Measurements from ENCODE around the gene ARHGAP18. TPM values are rescaled to one million over a fixed set of nuclear protein-coding genes. Genes with fewer than 3 reads are reported as not detected.

The ARHGAP18 gene
- polyA plus RNA-seq, 3 donors from 2014 or later, result 4.2 to 9.9 (median 6.7) TPM

DNA sequence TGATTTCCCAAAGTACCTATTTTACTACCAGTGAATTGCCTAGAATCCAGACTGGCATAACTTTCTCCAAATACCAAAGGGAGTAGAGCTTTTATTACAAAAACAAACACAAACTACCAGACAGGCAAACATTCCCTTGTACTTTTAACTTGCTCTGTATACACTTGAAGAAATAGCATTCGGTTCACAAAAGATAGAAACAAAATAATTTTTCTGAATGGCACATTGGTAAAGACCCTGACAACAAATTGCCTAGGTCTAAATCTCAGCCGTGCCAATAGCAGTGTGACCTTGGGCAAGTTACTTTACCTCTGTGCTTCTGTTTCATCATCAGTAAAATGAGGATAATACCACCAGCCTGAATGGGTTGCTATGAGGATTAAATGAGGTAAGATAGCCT, 15.9 kb downstream of the ARHGAP18 start:
- H3K27me3 Mint-ChIP-seq (ENCODE audit: low read depth in 3 of 3), result no peaks in the 10 kb centered on the region
- DNase-seq, result no peak
- H3K27ac Mint-ChIP-seq, result no peak overlapping the region
- H3K36me3 Mint-ChIP-seq, result peaks cover 0 to under 1% (median 0%) of the 10 kb centered on the region in 3 donors
- no peaks in the 10 kb centered on the region for H3K9me3 Mint-ChIP-seq
- peaks cover 34 to 37% of the 10 kb centered on the region in 2 donors for H3K4me1 Mint-ChIP-seq
- H3K4me3 Mint-ChIP-seq, result no peak overlapping the region

DNA sequence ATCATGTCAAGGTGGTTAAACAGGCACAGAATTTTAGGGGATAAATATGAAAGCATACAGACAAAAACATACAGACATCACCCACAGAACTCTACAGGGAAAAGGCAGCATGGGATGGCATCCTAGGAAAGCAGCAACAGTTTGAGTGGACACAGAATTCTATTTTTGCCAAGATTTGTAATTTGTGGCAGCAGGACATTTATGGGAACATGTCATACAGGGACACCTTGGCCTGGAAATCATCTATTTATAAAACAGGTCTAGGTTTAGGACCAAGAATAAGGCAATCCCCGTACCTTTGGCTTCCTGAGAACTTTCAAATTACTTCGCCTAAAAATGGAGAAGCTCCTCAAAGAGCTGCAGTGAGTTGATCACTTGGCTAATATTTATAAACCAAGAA, 17.5 kb downstream of the ARHGAP18 start:
- H3K9me3 Mint-ChIP-seq, result no peaks in the 10 kb centered on the region
- no peaks in the 10 kb centered on the region for H3K27me3 Mint-ChIP-seq (ENCODE audit: low read depth in 3 of 3)
- peak overlapping the region in 1 of 6 donors; percentile 60 for H3K27ac Mint-ChIP-seq
- H3K4me1 Mint-ChIP-seq, result peaks cover 48% of the 10 kb centered on the region in 2 donors
- DNase-seq, result no peak
- H3K4me3 Mint-ChIP-seq, result no peak overlapping the region
- H3K36me3 Mint-ChIP-seq, result no peaks in the 10 kb centered on the region

DNA sequence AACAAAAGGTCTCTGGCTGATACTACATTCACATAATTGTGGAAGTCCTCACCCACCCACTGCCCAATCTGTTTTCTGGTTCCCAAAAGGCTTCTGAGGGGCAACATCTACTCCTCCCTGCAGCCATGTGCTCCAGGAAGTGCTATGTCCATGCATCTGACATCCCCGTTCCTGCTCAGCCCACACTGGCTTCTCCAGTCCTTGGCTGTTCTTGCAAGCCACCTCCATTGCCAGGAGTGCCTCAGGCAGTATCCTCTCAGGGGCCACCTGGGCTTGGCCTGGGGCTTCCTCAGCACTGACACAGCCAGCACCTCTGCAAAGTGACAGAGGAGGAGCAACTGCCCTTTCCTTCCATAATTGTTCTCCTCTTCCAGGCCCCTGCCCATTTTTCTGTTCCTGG, 18.3 kb downstream of the ARHGAP18 start:
- Mint-ChIP-seq H3K27ac (peak overlapping the region in 3 of 6 donors; percentile 17 to 60 (median 17)), H3K4me1 (peaks cover 55 to 56% of the 10 kb centered on the region in 2 donors), H3K4me3 (peak overlapping the region in 1 of 5 donors; percentile 12), H3K27me3 (ENCODE audit: low read depth in 3 of 3) (no peaks in the 10 kb centered on the region), H3K36me3 (no peaks in the 10 kb centered on the region), H3K9me3 (no peaks in the 10 kb centered on the region)
- no peak for DNase-seq

DNA sequence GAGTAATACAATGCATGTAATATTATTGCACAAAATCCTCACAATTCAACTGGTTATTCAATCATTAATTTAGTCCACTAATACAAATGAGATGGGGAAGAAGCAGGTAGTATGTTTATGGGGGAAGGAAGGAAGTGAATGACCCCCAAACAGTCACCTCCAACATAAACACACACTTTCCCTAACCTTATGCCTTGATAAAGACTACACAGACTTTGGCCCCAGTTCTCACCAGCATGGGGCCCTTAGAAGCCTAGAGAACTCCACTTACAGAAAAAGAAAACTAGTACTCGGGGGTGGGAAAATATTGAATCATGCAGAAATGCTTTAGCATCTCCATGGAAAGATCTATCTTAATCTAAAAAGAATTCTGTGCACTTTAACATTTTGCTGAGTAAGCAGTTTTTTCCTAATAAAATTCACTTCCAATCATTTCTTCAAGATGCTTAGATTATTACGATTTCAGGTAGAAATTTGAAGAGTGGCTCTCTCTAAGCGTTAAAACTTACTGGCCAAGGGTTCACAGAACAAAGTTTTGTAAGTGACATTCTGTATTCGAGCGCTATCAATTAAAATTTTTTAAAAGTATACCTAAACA, 18.8 kb downstream of the ARHGAP18 start:
- DNase-seq, result no peak
- Mint-ChIP-seq H3K27me3 (ENCODE audit: low read depth in 3 of 3) (no peaks in the 10 kb centered on the region), H3K36me3 (no peaks in the 10 kb centered on the region), H3K4me3 (no peak overlapping the region), H3K4me1 (peaks cover 60 to 61% of the 10 kb centered on the region in 2 donors), H3K27ac (peak overlapping the region in 1 of 6 donors; percentile 17), H3K9me3 (no peaks in the 10 kb centered on the region)

DNA sequence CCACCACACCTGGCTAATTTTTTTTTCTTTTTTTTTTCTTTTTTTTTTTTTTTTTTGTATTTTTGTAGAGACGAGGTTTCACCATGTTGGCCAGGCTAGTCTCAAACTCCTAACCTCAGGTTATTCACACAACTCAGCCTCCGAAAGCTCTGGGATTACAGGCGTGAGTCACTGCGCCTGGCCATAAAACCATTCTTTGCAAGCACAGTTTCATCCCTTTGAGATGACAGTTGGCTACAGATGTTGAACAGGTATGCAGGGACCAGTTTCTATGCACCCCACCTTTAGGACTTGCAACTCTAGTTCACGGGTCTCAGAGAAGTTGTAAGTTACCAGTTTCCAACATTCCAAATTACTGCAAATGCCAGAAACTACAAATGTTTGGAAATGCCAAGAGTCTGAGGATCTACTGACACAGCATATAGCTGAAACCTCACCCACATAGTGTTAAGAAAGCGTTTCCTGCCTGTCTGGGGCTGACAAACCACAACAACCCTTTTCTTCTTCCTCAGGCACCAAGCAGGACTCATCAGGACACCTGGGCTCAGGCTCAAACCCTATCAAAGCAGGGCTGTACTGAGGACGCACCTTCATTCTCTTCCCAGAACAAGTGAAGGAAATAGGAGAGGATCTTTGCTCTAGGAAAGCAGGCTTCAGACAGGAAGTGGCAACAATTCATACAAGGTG, 22.9 kb downstream of the ARHGAP18 start:
- no peaks in the 10 kb centered on the region for H3K36me3 Mint-ChIP-seq

DNA sequence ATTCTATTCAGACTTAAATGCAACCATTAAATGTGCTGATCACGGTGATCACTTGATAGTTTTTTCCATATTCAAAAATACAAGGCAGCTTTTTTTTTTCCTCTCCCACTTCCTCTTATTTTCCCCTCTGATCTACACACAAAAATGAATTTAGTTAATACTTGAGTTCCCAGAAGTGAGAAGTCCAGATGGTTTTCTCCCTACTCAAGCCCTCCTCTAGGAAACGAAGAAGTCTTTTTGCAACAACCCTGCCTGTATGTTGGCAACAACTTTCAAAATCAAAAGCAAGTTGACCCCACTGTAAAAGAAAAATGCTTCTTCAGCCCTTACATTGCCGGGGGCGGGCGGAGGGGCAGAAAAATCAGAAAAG, 24.3 kb downstream of the ARHGAP18 start:
- H3K9me3 Mint-ChIP-seq, result no peaks in the 10 kb centered on the region
- H3K36me3 Mint-ChIP-seq, result no peaks in the 10 kb centered on the region
- peak overlapping the region in 4 of 6 donors; percentile 22 to 81 (median 65) for H3K27ac Mint-ChIP-seq

More for the DNA sequence above, 22.9 kb downstream of the ARHGAP18 start:
- Mint-ChIP-seq H3K9me3 (no peaks in the 10 kb centered on the region), H3K4me1 (peaks cover 77 to 78% of the 10 kb centered on the region in 2 donors), H3K27ac (peak overlapping the region; percentile 49 to 80 (median 78)), H3K27me3 (ENCODE audit: low read depth in 3 of 3) (no peaks in the 10 kb centered on the region), H3K4me3 (peak overlapping the region; percentile 55 to 69 (median 61))
- DNase-seq, result peak; percentile 69 to 75 (median 70)

DNA sequence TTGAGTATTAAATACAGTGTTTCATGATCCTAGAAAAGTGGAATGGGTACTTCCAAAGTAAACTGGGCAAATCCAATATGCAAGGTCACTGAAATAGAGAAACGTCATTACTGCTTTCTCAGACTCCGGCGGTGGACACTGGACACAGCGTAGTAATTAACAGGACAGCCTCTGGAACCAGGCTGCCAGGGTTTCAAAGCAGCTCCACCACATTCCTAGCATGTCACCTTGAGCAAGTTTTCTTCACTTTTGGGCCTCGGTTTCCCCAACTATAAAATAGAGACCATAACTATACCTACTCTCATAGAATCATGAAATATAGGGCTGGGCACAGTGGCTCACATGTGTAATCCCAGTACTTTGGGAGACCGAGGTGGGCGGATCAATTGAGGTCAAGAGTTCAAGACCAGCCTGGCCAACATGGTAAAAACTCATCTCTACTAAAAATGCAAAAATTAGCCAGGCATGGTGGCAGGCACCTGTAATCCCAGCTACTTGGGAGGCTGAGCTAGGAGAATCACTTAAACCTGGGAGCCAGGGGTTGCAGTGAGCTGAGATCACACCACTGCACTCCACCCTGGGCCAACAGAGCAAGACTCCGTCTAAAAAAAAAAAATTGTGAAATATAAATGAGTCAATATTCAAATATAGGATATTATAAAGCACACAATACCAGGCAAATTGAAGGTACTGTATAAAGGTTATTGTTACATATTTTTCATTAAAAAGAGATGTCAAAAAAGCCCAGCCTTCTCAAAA, 24.9 kb downstream of the ARHGAP18 start:
- Mint-ChIP-seq H3K27me3 (ENCODE audit: low read depth in 3 of 3) (no peaks in the 10 kb centered on the region), H3K36me3 (no peaks in the 10 kb centered on the region), H3K27ac (peak overlapping the region in 4 of 6 donors; percentile 50 to 92 (median 76)), H3K9me3 (no peaks in the 10 kb centered on the region), H3K4me3 (peak overlapping the region in 4 of 5 donors; percentile 26 to 75 (median 52)), H3K4me1 (peaks cover 65 to 70% of the 10 kb centered on the region in 2 donors)
- no peak for DNase-seq

More for the DNA sequence above, 24.3 kb downstream of the ARHGAP18 start:
- DNase-seq, result no peak
- Mint-ChIP-seq H3K4me1 (peaks cover 65 to 70% of the 10 kb centered on the region in 2 donors), H3K4me3 (peak overlapping the region in 4 of 5 donors; percentile 11 to 61 (median 22)), H3K27me3 (ENCODE audit: low read depth in 3 of 3) (no peaks in the 10 kb centered on the region)

DNA sequence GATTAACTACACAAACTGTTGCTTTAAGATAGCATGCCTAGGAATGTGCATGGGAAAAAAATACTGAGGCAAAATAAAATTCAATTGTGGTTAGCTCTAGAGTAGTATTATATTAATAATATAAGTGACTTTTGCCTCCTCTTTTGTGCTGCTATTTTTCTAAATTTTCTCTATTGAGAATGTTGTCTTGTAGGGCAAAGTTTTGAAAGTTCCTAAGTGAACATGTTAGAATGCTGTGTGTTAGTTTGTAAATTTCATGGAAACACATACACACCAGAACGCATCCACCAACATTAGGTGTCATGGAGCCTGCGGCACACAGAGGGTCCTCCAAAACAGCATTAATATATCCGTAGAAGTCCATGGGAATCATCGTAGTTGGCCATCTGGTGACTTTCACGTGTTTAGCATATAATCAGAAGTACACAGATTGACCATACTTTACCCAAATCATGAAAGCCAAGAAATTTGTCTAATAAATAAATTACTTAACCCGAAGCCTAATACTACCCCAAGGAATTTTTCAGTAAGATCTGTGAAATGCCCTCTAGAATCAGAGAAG, 25.6 kb downstream of the ARHGAP18 start:
- no peak for DNase-seq
- peak overlapping the region; percentile 80 to 93 (median 91) for H3K27ac Mint-ChIP-seq
- H3K36me3 Mint-ChIP-seq, result no peaks in the 10 kb centered on the region
- H3K4me1 Mint-ChIP-seq, result peaks cover 65 to 68% of the 10 kb centered on the region in 2 donors
- H3K9me3 Mint-ChIP-seq, result no peaks in the 10 kb centered on the region
- no peaks in the 10 kb centered on the region for H3K27me3 Mint-ChIP-seq (ENCODE audit: low read depth in 3 of 3)
- peak overlapping the region; percentile 67 to 75 (median 73) for H3K4me3 Mint-ChIP-seq

DNA sequence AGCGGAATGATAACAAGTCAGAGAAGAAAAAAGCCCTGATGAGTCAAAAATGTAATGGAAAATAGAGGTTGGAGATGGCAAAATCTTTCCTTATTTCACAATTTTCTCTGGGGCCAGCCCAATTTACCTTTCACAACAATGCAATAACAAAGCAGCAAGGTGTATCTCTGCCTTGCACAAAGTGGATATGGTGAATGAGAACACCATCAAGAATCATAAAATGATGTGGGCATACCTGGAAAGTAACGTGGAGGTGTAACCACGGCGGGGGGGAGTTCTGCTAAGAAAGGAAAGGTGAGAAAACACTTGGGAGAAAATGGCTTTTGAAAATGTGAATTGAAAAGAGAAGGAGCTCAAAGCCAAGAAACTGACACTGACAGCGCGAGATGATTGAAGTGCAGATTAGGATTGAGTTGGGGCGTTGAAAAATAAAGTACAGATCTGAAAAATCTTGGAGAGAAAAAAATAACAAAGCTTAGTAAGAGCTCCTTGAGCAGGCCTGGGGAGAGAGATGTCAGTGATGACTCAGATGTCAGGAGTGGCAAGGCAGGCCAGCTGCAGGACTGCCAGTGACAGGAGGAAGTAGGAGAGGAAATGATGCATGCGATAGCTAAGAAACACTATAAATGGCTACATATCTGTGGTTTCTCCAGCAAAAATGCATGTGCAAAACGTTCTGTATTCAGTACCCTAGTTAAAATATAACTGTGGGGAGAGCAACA, 26.2 kb downstream of the ARHGAP18 start:
- peak; percentile 64 to 66 (median 64) for DNase-seq
- Mint-ChIP-seq H3K9me3 (no peaks in the 10 kb centered on the region), H3K4me3 (peak overlapping the region; percentile 67 to 75 (median 73)), H3K27ac (peak overlapping the region; percentile 80 to 93 (median 91)), H3K27me3 (ENCODE audit: low read depth in 3 of 3) (no peaks in the 10 kb centered on the region), H3K36me3 (no peaks in the 10 kb centered on the region), H3K4me1 (peaks cover 62% of the 10 kb centered on the region in 2 donors)

DNA sequence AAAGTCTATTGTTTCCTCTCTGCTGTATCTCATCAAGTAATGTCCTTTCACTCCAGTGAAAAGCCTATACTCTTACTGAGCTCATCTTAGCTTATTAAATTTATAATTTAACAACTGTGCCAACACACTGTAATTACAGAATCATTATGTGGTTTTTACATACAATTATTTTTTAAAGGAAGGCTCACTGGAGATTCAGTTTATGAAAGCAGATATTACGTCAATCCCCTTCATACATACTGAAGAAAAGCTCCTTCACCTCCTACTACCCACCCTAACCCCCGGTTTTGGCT, 28.1 kb downstream of the ARHGAP18 start:
- no peaks in the 10 kb centered on the region for H3K36me3 Mint-ChIP-seq
- H3K4me3 Mint-ChIP-seq, result no peak overlapping the region
- H3K9me3 Mint-ChIP-seq, result no peaks in the 10 kb centered on the region
- DNase-seq, result no peak
- H3K27me3 Mint-ChIP-seq (ENCODE audit: low read depth in 3 of 3), result no peaks in the 10 kb centered on the region
- H3K4me1 Mint-ChIP-seq, result peaks cover 52 to 54% of the 10 kb centered on the region in 2 donors
- peak overlapping the region in 3 of 6 donors; percentile 38 to 86 (median 82) for H3K27ac Mint-ChIP-seq

DNA sequence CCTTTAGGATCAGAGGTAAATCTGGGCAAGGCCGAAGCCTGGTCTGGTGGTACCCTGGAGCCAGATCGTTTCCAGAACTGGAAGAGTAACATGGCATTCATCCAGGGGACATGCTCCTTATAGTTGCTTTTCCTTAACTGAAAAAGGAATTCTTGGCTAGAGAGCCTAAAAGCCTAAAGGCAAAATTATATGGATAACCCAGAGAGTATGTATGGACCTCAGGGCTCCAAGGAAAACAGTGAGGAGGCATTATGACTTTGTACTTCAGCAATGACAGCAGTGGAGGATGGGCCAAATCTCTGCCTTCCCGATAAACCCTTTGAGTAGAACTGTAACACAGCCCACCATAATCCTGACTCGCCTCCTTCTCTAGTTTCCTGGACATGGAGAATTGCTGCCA, 29.3 kb downstream of the ARHGAP18 start:
- H3K4me1 Mint-ChIP-seq, result peaks cover 41 to 42% of the 10 kb centered on the region in 2 donors
- no peaks in the 10 kb centered on the region for H3K27me3 Mint-ChIP-seq (ENCODE audit: low read depth in 3 of 3)
- H3K27ac Mint-ChIP-seq, result peak overlapping the region in 1 of 6 donors; percentile 59

DNA sequence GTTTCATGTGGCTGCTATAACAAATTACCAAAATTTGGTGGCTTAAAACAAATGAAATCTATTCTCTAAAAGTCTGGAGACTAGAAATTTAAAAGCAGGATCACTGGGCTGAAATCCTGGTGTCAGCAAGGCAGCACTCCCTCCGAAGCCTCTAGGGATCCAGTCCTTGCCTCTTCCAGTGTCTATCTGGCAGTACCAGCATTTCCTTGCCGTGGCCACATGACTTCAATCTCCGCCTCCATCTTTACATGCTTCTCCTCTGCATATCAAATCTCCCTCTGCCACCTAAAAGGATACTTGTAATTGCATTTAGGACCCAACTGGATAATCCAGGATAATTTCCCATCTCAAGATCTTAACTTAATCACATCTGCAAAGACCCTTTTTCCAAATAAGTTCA, 30.2 kb downstream of the ARHGAP18 start:
- no peak overlapping the region for H3K27ac Mint-ChIP-seq
- H3K9me3 Mint-ChIP-seq, result no peaks in the 10 kb centered on the region
- peaks cover 32 to 35% of the 10 kb centered on the region in 2 donors for H3K4me1 Mint-ChIP-seq
- no peaks in the 10 kb centered on the region for H3K27me3 Mint-ChIP-seq (ENCODE audit: low read depth in 3 of 3)
- H3K36me3 Mint-ChIP-seq, result peaks cover 0 to 3% (median 0%) of the 10 kb centered on the region in 3 donors
- H3K4me3 Mint-ChIP-seq, result no peak overlapping the region
- DNase-seq, result no peak

More for the DNA sequence above, 29.3 kb downstream of the ARHGAP18 start:
- Mint-ChIP-seq H3K4me3 (no peak overlapping the region), H3K36me3 (no peaks in the 10 kb centered on the region), H3K9me3 (no peaks in the 10 kb centered on the region)
- DNase-seq, result no peak

DNA sequence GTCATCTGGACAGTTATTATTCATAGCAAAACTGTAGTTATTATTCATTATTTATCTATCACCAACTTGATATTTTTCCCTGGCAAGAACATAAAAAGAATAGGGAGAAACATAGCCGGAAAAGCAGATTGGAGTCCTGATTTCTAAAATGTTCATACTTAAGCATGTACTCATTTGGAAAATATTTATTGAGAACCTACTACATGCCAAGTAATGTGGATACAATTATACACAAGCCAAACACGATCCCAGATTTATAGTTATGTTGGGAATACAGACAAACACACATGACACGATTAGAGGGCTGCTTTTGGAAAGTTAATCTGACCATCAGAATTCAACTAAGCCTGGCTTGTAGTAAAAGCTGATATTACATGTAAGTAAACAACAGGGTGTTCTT, 30.7 kb downstream of the ARHGAP18 start:
- H3K4me1 Mint-ChIP-seq, result peaks cover 27 to 30% of the 10 kb centered on the region in 2 donors

More for the DNA sequence above, 30.7 kb downstream of the ARHGAP18 start:
- no peak overlapping the region for H3K27ac Mint-ChIP-seq
- H3K36me3 Mint-ChIP-seq, result peaks cover 0 to 4% (median 0%) of the 10 kb centered on the region in 3 donors
- no peaks in the 10 kb centered on the region for H3K9me3 Mint-ChIP-seq
- no peaks in the 10 kb centered on the region for H3K27me3 Mint-ChIP-seq (ENCODE audit: low read depth in 3 of 3)
- DNase-seq, result no peak
- H3K4me3 Mint-ChIP-seq, result no peak overlapping the region

Measured in immature natural killer cell (primary cell).